Measurements from ENCODE around the gene KIF11. TPM values are rescaled to one million over a fixed set of nuclear protein-coding genes. Genes with fewer than 3 reads are reported as not detected.
A peak's percentile ranks its signal among the peaks of the same experiment; 100 is the strongest.

KIF11 gene
- total and polyA plus RNA-seq, 2 of the 13 experiments (the other 11 are each of a cell fraction or from before 2014, with no cell fraction given), result 8.7 to 38.4 TPM

- TF ChIP-seq, protein P1, sequence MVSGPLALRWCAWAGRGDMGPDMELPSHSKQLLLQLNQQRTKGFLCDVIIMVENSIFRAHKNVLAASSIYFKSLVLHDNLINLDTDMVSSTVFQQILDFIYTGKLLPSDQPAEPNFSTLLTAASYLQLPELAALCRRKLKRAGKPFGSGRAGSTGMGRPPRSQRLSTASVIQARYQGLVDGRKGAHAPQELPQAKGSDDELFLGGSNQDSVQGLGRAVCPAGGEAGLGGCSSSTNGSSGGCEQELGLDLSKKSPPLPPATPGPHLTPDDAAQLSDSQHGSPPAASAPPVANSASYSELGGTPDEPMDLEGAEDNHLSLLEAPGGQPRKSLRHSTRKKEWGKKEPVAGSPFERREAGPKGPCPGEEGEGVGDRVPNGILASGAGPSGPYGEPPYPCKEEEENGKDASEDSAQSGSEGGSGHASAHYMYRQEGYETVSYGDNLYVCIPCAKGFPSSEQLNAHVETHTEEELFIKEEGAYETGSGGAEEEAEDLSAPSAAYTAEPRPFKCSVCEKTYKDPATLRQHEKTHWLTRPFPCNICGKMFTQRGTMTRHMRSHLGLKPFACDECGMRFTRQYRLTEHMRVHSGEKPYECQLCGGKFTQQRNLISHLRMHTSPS (CRISPR knock-in tag; IDR thresholded peaks at IDR 0.05; ENCODE audit: low read depth), result no peak
- TF ChIP-seq SETDB1 (CRISPR knock-in tag; IDR thresholded peaks at IDR 0.05; ENCODE audit: borderline replicate concordance), result no peak
- TF ChIP-seq ZNF317 (CRISPR knock-in tag; IDR thresholded peaks at IDR 0.05), result peak; percentile 66; the same call in 1 of the 2 replicates
- TF ChIP-seq FOXC1 (CRISPR knock-in tag; IDR thresholded peaks at IDR 0.05; ENCODE audit: borderline replicate concordance), result peak; percentile 70
- no peak for TF ChIP-seq ZNF292 (CRISPR knock-in tag; IDR thresholded peaks at IDR 0.05; ENCODE audit: borderline replicate concordance, low read depth)
- TF ChIP-seq TBX3 (IDR thresholded peaks at IDR 0.05; ENCODE audit: borderline replicate concordance), result no peak
- no peak for TF ChIP-seq THAP8 (CRISPR knock-in tag; IDR thresholded peaks at IDR 0.05; ENCODE audit: borderline replicate concordance)
- TF ChIP-seq, protein P2, sequence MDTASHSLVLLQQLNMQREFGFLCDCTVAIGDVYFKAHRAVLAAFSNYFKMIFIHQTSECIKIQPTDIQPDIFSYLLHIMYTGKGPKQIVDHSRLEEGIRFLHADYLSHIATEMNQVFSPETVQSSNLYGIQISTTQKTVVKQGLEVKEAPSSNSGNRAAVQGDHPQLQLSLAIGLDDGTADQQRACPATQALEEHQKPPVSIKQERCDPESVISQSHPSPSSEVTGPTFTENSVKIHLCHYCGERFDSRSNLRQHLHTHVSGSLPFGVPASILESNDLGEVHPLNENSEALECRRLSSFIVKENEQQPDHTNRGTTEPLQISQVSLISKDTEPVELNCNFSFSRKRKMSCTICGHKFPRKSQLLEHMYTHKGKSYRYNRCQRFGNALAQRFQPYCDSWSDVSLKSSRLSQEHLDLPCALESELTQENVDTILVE (CRISPR knock-in tag; IDR thresholded peaks at IDR 0.05), result peak; percentile 77; the same call in 1 of the 2 replicates
- 0 out of 2 replicates have a peak, but pooled peaks have one; percentile 42 for TF ChIP-seq ZNF761 (CRISPR knock-in tag; conservative IDR thresholded peaks at IDR 0.05)
- peak; percentile 46; the same call in 1 of the 2 replicates for TF ChIP-seq RERE (CRISPR knock-in tag; IDR thresholded peaks at IDR 0.05; ENCODE audit: low read depth)
- TF ChIP-seq ZNF20 (CRISPR knock-in tag; IDR thresholded peaks at IDR 0.05), result no peak
- TF ChIP-seq ZNF878 (CRISPR knock-in tag; IDR thresholded peaks at IDR 0.05), result peak; percentile 64; the same call in 1 of the 2 replicates
- TF ChIP-seq ZNF12 (CRISPR knock-in tag; IDR thresholded peaks at IDR 0.05), result peak; percentile 53; the same call in 1 of the 2 replicates
- TF ChIP-seq NR2F2 (IDR thresholded peaks at IDR 0.05; ENCODE audit: borderline replicate concordance, low read depth), result no peak
- no peak for TF ChIP-seq ZNF598 (CRISPR knock-in tag; IDR thresholded peaks at IDR 0.05; ENCODE audit: borderline replicate concordance)
- TF ChIP-seq ADNP (CRISPR knock-in tag; IDR thresholded peaks at IDR 0.05), result no peak
- TF ChIP-seq SP1 (IDR thresholded peaks at IDR 0.05), result no peak
- TF ChIP-seq SP1 (CRISPR knock-in tag; IDR thresholded peaks at IDR 0.05), result peak; percentile 74
Measured at GRCh38 chr10:92592761-92593618, at the start of gene KIF11 (continued).

Measured in HepG2 (cell line).